Prostate gland (tissue), 2 donors: ENCODE measurements around the gene PRR5L.

Experiments
- POLR2A ChIP-seq: fragments of 450-650 bp; IDR thresholded peaks from one replicate; pipeline ENCODE4 v1.6.1; 2016; ENCODE audit warnings: antibody characterized with exemption, mild to moderate bottlenecking
- POLR2AphosphoS5 ChIP-seq: sonication (generic); formaldehyde crosslinking; IDR thresholded peaks from one replicate; pipeline ENCODE4 v1.6.1; 2017; ENCODE audit warnings: antibody characterized with exemption
- TF ChIP-seq, protein P1 (sequence below), 4 experiments: fragments of 200-600 bp in 2 of 4; fragments of 450-650 bp in 2 of 4; sonication (generic) in 2 of 4; IDR thresholded peaks; 1 replicate in 3 of 4; 2 replicates in 1 of 4; pipeline ENCODE4 v1.5.1; 2016 to 2019; ENCODE audit warnings: antibody characterized with exemption in 4 of 4, mild to moderate bottlenecking in 2 of 4, moderate library complexity in 2 of 4

DNA sequence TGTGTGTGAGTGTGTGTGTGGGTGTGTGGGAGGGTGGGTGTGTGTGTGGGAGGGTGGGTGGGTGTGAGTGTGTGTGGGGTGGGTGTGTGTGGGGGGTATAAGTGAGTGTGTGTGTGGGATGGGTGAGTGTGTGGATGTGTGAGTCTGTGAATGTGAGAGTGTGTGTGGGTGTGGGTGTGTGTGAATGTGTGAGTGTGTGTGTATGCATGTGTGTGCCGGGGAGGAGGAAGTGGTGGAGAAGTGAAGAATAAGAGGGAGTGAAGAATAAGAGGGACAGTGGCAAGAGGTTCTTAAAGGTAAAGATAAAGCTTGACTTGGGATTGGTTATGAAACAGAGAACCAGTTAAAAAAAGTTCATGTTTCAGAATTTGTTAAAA, 54.0 kb downstream of the PRR5L start:
- TF ChIP-seq POLR2AphosphoS5, result no peak
- TF ChIP-seq, protein P1, sequence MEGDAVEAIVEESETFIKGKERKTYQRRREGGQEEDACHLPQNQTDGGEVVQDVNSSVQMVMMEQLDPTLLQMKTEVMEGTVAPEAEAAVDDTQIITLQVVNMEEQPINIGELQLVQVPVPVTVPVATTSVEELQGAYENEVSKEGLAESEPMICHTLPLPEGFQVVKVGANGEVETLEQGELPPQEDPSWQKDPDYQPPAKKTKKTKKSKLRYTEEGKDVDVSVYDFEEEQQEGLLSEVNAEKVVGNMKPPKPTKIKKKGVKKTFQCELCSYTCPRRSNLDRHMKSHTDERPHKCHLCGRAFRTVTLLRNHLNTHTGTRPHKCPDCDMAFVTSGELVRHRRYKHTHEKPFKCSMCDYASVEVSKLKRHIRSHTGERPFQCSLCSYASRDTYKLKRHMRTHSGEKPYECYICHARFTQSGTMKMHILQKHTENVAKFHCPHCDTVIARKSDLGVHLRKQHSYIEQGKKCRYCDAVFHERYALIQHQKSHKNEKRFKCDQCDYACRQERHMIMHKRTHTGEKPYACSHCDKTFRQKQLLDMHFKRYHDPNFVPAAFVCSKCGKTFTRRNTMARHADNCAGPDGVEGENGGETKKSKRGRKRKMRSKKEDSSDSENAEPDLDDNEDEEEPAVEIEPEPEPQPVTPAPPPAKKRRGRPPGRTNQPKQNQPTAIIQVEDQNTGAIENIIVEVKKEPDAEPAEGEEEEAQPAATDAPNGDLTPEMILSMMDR (IDR thresholded peaks at IDR 0.05), result no peak
- TF ChIP-seq POLR2A, result no peak
